ENCODE measurements around the gene MAFG. TPM values are rescaled to one million over a fixed set of nuclear protein-coding genes. Genes with fewer than 3 reads are reported as not detected.

MAFG gene
- total RNA-seq, 2 experiments from 2014 or later: 23.4 to 24.1 TPM

GRCh38 chr17:81944858-81945257 lies 17.3 kb upstream of the MAFG start:
- H3K4me3 Mint-ChIP-seq: no peak overlapping the region
- no peak overlapping the region for H3K27ac Mint-ChIP-seq
- intact Hi-C loops (cut with micrococcal nuclease): no loop called here
- H3K9me3 Mint-ChIP-seq: no peaks in the 10 kb centered on the region
- H3K27me3 Mint-ChIP-seq: peaks cover 2% of the 10 kb centered on the region
- POLR2A ChIA-PET: no interaction called here
- CTCF ChIA-PET: interaction anchor here (1.2 kb wide), 1 partner anchor 14 kb away, joined by 9 read pairs; no protein-coding TSS in a partner anchor
- no peaks in the 10 kb centered on the region for H3K4me1 Mint-ChIP-seq (ENCODE audit: low read depth)
- H3K36me3 Mint-ChIP-seq: no peaks in the 10 kb centered on the region
- no peak for DNase-seq

GRCh38 chr17:81942167-81942553 lies 14.6 kb upstream of the MAFG start:
- peaks cover 5% of the 10 kb centered on the region for H3K4me1 Mint-ChIP-seq (ENCODE audit: low read depth)
- no peaks in the 10 kb centered on the region for H3K36me3 Mint-ChIP-seq
- POLR2A ChIA-PET: no interaction called here
- CTCF ChIA-PET: interaction anchor here (0.6 kb wide), 1 partner anchor 17 kb away, joined by 3 read pairs; no protein-coding TSS in a partner anchor
- H3K4me3 Mint-ChIP-seq: no peak overlapping the region
- intact Hi-C loops (cut with micrococcal nuclease): no loop called here
- no peak overlapping the region for H3K27ac Mint-ChIP-seq
- no peak for DNase-seq
- H3K27me3 Mint-ChIP-seq: peaks cover 2% of the 10 kb centered on the region
- no peaks in the 10 kb centered on the region for H3K9me3 Mint-ChIP-seq

GRCh38 chr17:81941484-81942166 lies 14.1 kb upstream of the MAFG start:
- ChIA-PET CTCF (no interaction called here), POLR2A (no interaction called here)
- no peaks in the 10 kb centered on the region for H3K9me3 Mint-ChIP-seq
- peaks cover under 1% of the 10 kb centered on the region for H3K36me3 Mint-ChIP-seq
- intact Hi-C loops (cut with micrococcal nuclease): no loop called here
- H3K27me3 Mint-ChIP-seq: peaks cover 2% of the 10 kb centered on the region
- peaks cover 5% of the 10 kb centered on the region for H3K4me1 Mint-ChIP-seq (ENCODE audit: low read depth)
- no peak overlapping the region for H3K27ac Mint-ChIP-seq
- H3K4me3 Mint-ChIP-seq: no peak overlapping the region
- no peak for DNase-seq

DNA sequence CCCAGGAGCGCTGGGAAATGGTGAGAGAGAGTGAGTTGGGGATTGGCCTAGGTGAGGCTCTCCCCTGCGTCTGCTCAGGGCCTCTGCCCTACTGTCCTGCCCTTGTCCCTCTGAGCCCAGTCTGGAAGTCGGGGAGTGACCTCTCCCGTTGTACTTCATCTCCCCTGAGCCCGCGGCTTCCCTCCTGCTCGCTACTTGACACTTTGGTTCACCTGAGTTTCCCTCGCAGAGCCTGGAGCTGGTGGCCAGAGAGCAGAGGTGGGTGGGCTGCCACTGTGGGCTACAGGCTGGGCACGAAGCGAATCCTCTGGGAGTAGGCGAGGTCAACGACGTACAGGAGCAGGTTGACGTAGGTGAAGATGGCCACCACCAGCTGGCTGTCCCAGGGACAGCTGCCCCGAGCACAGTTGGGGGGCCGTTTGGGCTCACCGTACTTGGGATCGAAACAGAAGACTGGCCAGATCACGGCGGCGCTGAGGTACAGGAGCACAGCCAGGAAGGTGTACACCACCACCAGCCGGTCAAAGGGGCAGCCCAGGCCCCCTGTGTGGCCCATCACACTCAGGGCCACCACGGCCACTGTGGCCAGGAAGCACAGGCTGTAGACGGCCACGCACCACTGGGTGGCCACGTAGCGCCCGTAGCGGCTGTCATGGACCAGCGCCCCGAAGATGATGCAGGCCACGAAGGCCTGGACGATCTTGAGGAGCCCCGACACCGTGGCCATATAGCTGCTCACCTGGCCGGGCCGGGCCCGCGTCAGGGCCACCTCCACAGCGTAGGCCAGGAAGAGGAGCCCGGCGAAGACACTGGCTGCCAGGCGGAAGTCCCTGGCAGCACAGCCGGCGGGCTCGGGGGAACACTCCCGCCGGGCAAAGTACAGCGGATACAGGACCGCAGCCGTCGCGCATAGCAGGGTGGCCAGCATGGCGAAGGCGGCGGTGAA lies 13.3 kb upstream of the MAFG start:
- H3K9me3 Mint-ChIP-seq: no peaks in the 10 kb centered on the region
- peaks cover 7% of the 10 kb centered on the region for H3K4me1 Mint-ChIP-seq (ENCODE audit: low read depth)
- H3K27me3 Mint-ChIP-seq: peaks cover 2% of the 10 kb centered on the region
- intact Hi-C loops (cut with micrococcal nuclease): no loop called here
- no peak for DNase-seq
- H3K36me3 Mint-ChIP-seq: peaks cover 7% of the 10 kb centered on the region
- ChIA-PET POLR2A (no interaction called here), CTCF (no interaction called here)
- H3K27ac Mint-ChIP-seq: no peak overlapping the region
- H3K4me3 Mint-ChIP-seq: no peak overlapping the region

DNA sequence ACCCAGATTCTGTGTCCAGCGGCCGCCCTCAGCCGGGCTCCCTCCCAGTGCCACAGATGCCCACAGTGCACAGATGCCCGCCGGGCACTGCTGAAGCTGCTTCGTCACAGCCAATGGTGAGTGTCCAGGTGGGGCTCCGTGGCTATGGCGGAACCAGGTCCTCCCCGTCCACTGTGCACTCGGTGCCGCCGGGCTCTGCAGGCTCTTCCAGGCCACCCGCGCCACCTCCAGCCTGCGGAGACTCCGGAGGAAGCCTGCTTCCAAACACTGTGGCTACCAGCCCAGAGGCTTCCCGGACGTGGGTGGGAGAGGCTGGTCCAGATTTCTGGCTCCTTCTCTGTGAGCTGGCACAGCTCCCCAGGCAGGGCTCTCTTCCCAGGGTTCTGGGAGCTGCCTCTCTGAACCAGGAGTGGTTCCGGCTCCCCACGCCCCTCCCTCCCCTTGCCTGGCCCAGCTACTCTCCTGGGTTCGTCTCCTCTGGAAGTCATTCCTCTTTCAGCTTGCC lies 12.4 kb upstream of the MAFG start:
- intact Hi-C loops (cut with micrococcal nuclease): no loop called here
- no peak for DNase-seq
- H3K27me3 Mint-ChIP-seq: peaks cover 2% of the 10 kb centered on the region
- no peak overlapping the region for H3K4me3 Mint-ChIP-seq
- POLR2A ChIA-PET: no interaction called here
- H3K4me1 Mint-ChIP-seq (ENCODE audit: low read depth): peaks cover 10% of the 10 kb centered on the region
- no peaks in the 10 kb centered on the region for H3K9me3 Mint-ChIP-seq
- H3K27ac Mint-ChIP-seq: no peak overlapping the region
- peaks cover 15% of the 10 kb centered on the region for H3K36me3 Mint-ChIP-seq
- CTCF ChIA-PET: no interaction called here

- Mint-ChIP-seq H3K27me3 (peaks cover 2% of the 10 kb centered on the region), H3K4me1 (ENCODE audit: low read depth) (peaks cover 10% of the 10 kb centered on the region), H3K36me3 (peaks cover 18% of the 10 kb centered on the region), H3K27ac (no peak overlapping the region), H3K4me3 (no peak overlapping the region), H3K9me3 (no peaks in the 10 kb centered on the region)
- intact Hi-C loops (cut with micrococcal nuclease): no loop called here
- DNase-seq: no peak
- POLR2A ChIA-PET: no interaction called here
- CTCF ChIA-PET: interaction anchor here (1.4 kb wide), 1 partner anchor 11 kb away, joined by 3 read pairs; the partner anchor contains the start of gene MAFG
Measured at GRCh38 chr17:81939218-81939617, 11.7 kb upstream of the MAFG start.

DNA sequence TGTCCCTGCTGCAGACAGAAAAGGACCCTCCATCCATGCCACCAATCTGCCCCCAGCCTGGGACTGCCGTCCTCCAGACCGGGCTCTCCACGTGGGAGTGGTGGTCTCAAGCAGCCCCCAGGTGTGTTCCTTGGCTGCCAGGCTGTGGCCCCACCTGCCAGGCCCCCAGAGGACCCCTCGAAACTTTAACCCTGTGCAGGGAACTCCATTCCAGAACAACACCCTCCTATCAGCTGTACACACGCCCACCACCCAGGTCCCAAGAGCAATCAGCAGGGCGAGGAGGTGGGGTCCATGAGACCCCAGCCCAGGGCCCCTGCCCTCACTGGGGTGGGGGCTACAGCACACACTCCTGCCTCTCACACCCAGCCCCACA lies 8.2 kb upstream of the MAFG start:
- intact Hi-C loops (cut with micrococcal nuclease): loop anchor here (2.0 kb wide), 1 partner anchor 41 kb away; the partner anchor contains the start of gene ASPSCR1
- no peak overlapping the region for H3K27ac Mint-ChIP-seq
- peaks cover 10% of the 10 kb centered on the region for H3K4me1 Mint-ChIP-seq (ENCODE audit: low read depth)
- H3K27me3 Mint-ChIP-seq: peaks cover 1% of the 10 kb centered on the region
- CTCF ChIA-PET: interaction anchor here (0.8 to 1.0 kb wide), 2 partner anchors 24 kb away, joined by 3 to 4 read pairs; no protein-coding TSS in a partner anchor
- peak overlapping the region; percentile 84 for H3K4me3 Mint-ChIP-seq
- POLR2A ChIA-PET: no interaction called here
- H3K36me3 Mint-ChIP-seq: peaks cover 32% of the 10 kb centered on the region
- no peaks in the 10 kb centered on the region for H3K9me3 Mint-ChIP-seq
- no peak for DNase-seq

DNA sequence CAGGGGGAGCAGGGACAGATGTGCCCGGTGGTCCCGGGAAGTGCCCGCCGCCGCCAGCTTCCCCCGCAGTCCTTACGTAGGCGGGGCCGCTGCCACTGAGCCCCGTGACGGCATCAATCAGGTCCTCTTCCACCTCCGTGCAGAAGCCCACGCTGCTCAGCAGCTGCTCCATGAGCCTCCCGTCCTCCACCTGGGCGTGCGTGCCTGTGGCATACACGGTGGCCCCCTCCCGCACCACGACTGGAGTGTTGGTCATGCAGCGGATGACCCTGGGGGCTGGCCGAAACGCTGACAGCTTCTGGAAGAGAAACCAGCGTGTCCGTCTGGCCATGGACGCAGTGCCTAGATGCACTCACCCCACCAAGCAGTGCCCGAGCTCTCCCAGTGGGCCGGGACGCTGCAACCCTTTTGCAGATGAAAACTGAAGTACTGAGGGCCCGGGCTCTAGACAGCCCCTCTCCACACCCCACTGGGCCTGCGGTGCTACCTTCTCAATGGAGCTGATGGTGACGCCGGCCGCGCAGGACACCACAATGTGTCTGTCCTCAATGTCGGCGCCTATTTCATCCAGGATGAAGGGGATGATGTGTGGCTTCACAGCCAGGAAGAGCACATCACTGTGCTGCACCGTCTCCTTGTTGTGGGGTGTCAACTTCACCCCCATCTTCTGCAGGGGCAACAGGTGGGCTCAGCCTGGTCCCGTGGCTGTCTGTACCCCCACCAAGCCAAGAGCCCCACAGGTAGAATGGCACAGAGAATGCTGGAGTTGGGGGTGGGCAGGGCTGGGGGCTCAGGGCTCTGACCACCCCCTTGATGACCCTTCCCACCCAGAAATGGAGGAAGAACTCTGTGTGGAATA lies 7.5 kb upstream of the MAFG start:
- peaks cover 10% of the 10 kb centered on the region for H3K4me1 Mint-ChIP-seq (ENCODE audit: low read depth)
- POLR2A ChIA-PET: no interaction called here
- CTCF ChIA-PET: interaction anchor here (0.8 to 1.1 kb wide), 2 partner anchors 25 to 27 kb away, joined by 3 read pairs; no protein-coding TSS in a partner anchor
- peaks cover 32% of the 10 kb centered on the region for H3K36me3 Mint-ChIP-seq
- DNase-seq: no peak
- H3K27ac Mint-ChIP-seq: no peak overlapping the region
- H3K9me3 Mint-ChIP-seq: no peaks in the 10 kb centered on the region
- H3K27me3 Mint-ChIP-seq: peaks cover under 1% of the 10 kb centered on the region
- H3K4me3 Mint-ChIP-seq: peak overlapping the region; percentile 84
- intact Hi-C loops (cut with micrococcal nuclease): no loop called here

DNA sequence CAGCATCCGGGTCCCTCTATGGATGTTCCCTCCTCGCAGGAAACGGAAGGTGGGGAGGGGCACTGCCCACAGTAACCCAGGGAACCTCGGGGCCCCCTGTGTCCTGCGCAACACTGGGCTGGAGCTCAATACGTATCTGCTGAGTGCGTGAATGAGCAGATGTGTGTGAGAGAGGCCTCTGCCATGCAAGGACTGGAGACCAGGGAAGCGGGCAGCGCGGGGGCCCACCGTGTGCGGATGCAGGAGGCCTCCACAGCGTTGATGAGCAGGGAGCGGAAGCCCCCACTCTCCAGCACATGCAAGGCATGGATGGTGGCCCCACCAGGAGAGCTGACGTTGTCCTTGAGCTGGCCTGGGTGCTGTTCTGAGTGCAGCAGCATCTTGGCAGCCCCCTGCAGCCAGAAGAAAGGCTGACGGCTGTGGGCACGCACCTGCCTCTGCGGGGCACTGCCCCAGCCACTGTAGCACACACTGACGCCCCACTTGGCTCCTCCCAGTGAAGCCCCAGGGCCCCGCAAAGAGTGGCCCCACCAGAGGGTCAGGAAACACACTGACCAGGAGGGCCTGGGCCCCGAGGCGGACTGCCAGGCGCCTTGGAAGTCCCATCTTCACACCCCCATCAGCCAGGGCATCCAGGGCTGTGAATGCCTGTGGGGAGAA lies 6.7 kb upstream of the MAFG start:
- ChIA-PET POLR2A (interaction anchor here (0.6 kb wide), 1 partner anchor 63 kb away, joined by 4 read pairs; no protein-coding TSS in a partner anchor), CTCF (interaction anchor here (1.1 kb wide), 1 partner anchor 28 kb away, joined by 3 read pairs; no protein-coding TSS in a partner anchor)
- DNase-seq: no peak
- peaks cover 32% of the 10 kb centered on the region for H3K36me3 Mint-ChIP-seq
- peaks cover 10% of the 10 kb centered on the region for H3K4me1 Mint-ChIP-seq (ENCODE audit: low read depth)
- intact Hi-C loops (cut with micrococcal nuclease): no loop called here
- no peaks in the 10 kb centered on the region for H3K9me3 Mint-ChIP-seq
- H3K4me3 Mint-ChIP-seq: peak overlapping the region; percentile 9
- no peak overlapping the region for H3K27ac Mint-ChIP-seq
- peaks cover 7% of the 10 kb centered on the region for H3K27me3 Mint-ChIP-seq

GRCh38 chr17:81933178-81933699 lies 5.7 kb upstream of the MAFG start:
- ChIA-PET CTCF (interaction anchor here (1.0 kb wide), 1 partner anchor 88 kb away, joined by 3 read pairs; no protein-coding TSS in a partner anchor), POLR2A (interaction anchor here (0.5 to 0.7 kb wide), 2 partner anchors 10 to 41 kb away, joined by 3 to 4 read pairs; no protein-coding TSS in a partner anchor)
- intact Hi-C loops (cut with micrococcal nuclease): no loop called here
- peaks cover 32% of the 10 kb centered on the region for H3K36me3 Mint-ChIP-seq
- no peaks in the 10 kb centered on the region for H3K9me3 Mint-ChIP-seq
- H3K27me3 Mint-ChIP-seq: peaks cover 11% of the 10 kb centered on the region
- no peak overlapping the region for H3K4me3 Mint-ChIP-seq
- DNase-seq: no peak
- H3K27ac Mint-ChIP-seq: no peak overlapping the region
- peaks cover 10% of the 10 kb centered on the region for H3K4me1 Mint-ChIP-seq (ENCODE audit: low read depth)
